Fibroblast of skin of right biceps (primary cell): Measurements from ENCODE around the gene KLK5.
A peak's percentile ranks its signal among the peaks of the same experiment; 100 is the strongest.

ENCODE experiments used
- DNase-seq: peaks from one replicate; pipeline ENCODE4 v3.0.0-alpha.2; 2013

KLK5 gene

GRCh38 chr19:50968716-50969412 is 16.0 kb upstream of the KLK5 start:
- no peak for DNase-seq

- no peak for DNase-seq
These were observed 15.3 kb upstream of the KLK5 start for GRCh38 chr19:50967929-50968715.

- no peak for DNase-seq
These were observed 11.4 kb upstream of the KLK5 start for GRCh38 chr19:50964266-50964665.

GRCh38 chr19:50963381-50963780 is 10.5 kb upstream of the KLK5 start:
- DNase-seq: no peak

GRCh38 chr19:50962245-50962644 is 9.4 kb upstream of the KLK5 start:
- DNase-seq: no peak

GRCh38 chr19:50959731-50960500 is 7.1 kb upstream of the KLK5 start:
- DNase-seq: no peak

- DNase-seq: no peak
These were observed 4.7 kb upstream of the KLK5 start for GRCh38 chr19:50957587-50957986.

GRCh38 chr19:50949861-50950260 is 3.0 kb downstream of the KLK5 start:
- no peak for DNase-seq

- no peak for DNase-seq
These were observed 5.7 kb downstream of the KLK5 start for GRCh38 chr19:50947123-50947522.

GRCh38 chr19:50944795-50945194 is 8.0 kb downstream of the KLK5 start:
- DNase-seq: no peak

GRCh38 chr19:50943074-50943828 is 9.6 kb downstream of the KLK5 start:
- DNase-seq: no peak

- no peak for DNase-seq
These were observed 13.2 kb downstream of the KLK5 start for GRCh38 chr19:50939596-50939995.

- peak; percentile 11 for DNase-seq
These were observed 19.2 kb downstream of the KLK5 start for GRCh38 chr19:50933640-50934039.

GRCh38 chr19:50932690-50933083 is 20.2 kb downstream of the KLK5 start:
- no peak for DNase-seq

- no peak for DNase-seq
These were observed 20.7 kb downstream of the KLK5 start for GRCh38 chr19:50932018-50932689.

- no peak for DNase-seq
These were observed 21.8 kb downstream of the KLK5 start for GRCh38 chr19:50931023-50931422.

- no peak for DNase-seq
These were observed 24.0 kb downstream of the KLK5 start for GRCh38 chr19:50928831-50929230.

GRCh38 chr19:50926144-50926543 is 26.7 kb downstream of the KLK5 start:
- DNase-seq: no peak

GRCh38 chr19:50925734-50926133 is 27.1 kb downstream of the KLK5 start:
- no peak for DNase-seq

GRCh38 chr19:50924586-50924985 is 28.3 kb downstream of the KLK5 start:
- DNase-seq: no peak

GRCh38 chr19:50922317-50922853 is 30.5 kb downstream of the KLK5 start:
- peak; percentile 70 for DNase-seq
